ENCODE data around the gene HADHB.

HADHB gene

GRCh38 chr2:26244309-26245230 lies at the start of gene HADHB, which contains the start of gene HADHA:
HADHB (plus strand) TSS chr2:26244939; CDS start chr2:26254255, 9,316 bp downstream.
HADHA (minus strand) TSS chr2:26244632; CDS start chr2:26244596, 36 bp downstream.
- peak within 1 kb of the TSS; percentile 85 for H3K4me3 ChIP-seq (replicated peaks; ENCODE audit: low read depth, low read length)
- TF ChIP-seq CTCF (IDR thresholded peaks at IDR 0.05; ENCODE audit: low read depth, low read length, missing control alignments), result no peak
- DNase-seq (ENCODE audit: extremely low read depth, low read depth), result peak; percentile 70

- no peak for TF ChIP-seq CTCF (IDR thresholded peaks at IDR 0.05; ENCODE audit: low read depth, low read length, missing control alignments)
- no peak for DNase-seq (ENCODE audit: extremely low read depth, low read depth)
- H3K4me3 ChIP-seq (replicated peaks; ENCODE audit: low read depth, low read length), result no peak overlapping the region
Measured at GRCh38 chr2:26195040-26195984, 49.4 kb upstream of the HADHB start.

GRCh38 chr2:26196683-26197418 lies 47.9 kb upstream of the HADHB start:
- TF ChIP-seq CTCF (IDR thresholded peaks at IDR 0.05; ENCODE audit: low read depth, low read length, missing control alignments), result no peak
- H3K4me3 ChIP-seq (replicated peaks; ENCODE audit: low read depth, low read length), result no peak overlapping the region
- DNase-seq (ENCODE audit: extremely low read depth, low read depth), result no peak

GRCh38 chr2:26197516-26197915 lies 47.2 kb upstream of the HADHB start:
- TF ChIP-seq CTCF (IDR thresholded peaks at IDR 0.05; ENCODE audit: low read depth, low read length, missing control alignments), result no peak
- no peak for DNase-seq (ENCODE audit: extremely low read depth, low read depth)
- H3K4me3 ChIP-seq (replicated peaks; ENCODE audit: low read depth, low read length), result no peak overlapping the region

- no peak overlapping the region for H3K4me3 ChIP-seq (replicated peaks; ENCODE audit: low read depth, low read length)
- DNase-seq (ENCODE audit: extremely low read depth, low read depth), result no peak
- no peak for TF ChIP-seq CTCF (IDR thresholded peaks at IDR 0.05; ENCODE audit: low read depth, low read length, missing control alignments)
Measured at GRCh38 chr2:26202981-26203490, 41.7 kb upstream of the HADHB start.

GRCh38 chr2:26203906-26204305 lies 40.8 kb upstream of the HADHB start:
- no peak for DNase-seq (ENCODE audit: extremely low read depth, low read depth)
- no peak for TF ChIP-seq CTCF (IDR thresholded peaks at IDR 0.05; ENCODE audit: low read depth, low read length, missing control alignments)
- H3K4me3 ChIP-seq (replicated peaks; ENCODE audit: low read depth, low read length), result no peak overlapping the region

Measured in HFF-Myc (cell line).